Activated T-helper 1 cell treated with anti-CD3 and anti-CD28 coated beads, Interleukin-12 subunit alpha, Interleukin-12 subunit beta, Interleukin-2, Interleukin-4 antibody, amounts not matched to agents 30 ng/mL and 10 ng/mL and 1 ng/mL, durations not matched to agents 14 hours and 24 hours and 36 hours (primary cell): ENCODE data around the gene LUZP1. TPM values are rescaled to one million over a fixed set of nuclear protein-coding genes. Genes with fewer than 3 reads are reported as not detected.

ENCODE experiments used
- DNase-seq: peaks from one replicate; pipeline ENCODE4 v3.0.0; 2021; ENCODE audit warnings: low spot score
- H3K27ac Mint-ChIP-seq: one replicate; pipeline ENCODE4 v1.8.0; 2021; ENCODE audit warnings: mild to moderate bottlenecking, mixed read lengths
- H3K27me3 Mint-ChIP-seq: one replicate; pipeline ENCODE4 v1.8.0; 2022; ENCODE audit warnings: mild to moderate bottlenecking, moderate library complexity, mixed read lengths; ENCODE audit not compliant: insufficient read depth
- H3K36me3 Mint-ChIP-seq: one replicate; pipeline ENCODE4 v1.8.0; 2021; ENCODE audit warnings: low read depth, mixed read lengths
- H3K4me1 Mint-ChIP-seq: one replicate; pipeline ENCODE4 v1.8.0; 2021; ENCODE audit warnings: low read depth, mixed read lengths
- H3K4me3 Mint-ChIP-seq: one replicate; pipeline ENCODE4 v1.8.0; 2021; ENCODE audit warnings: mild to moderate bottlenecking, moderate library complexity, mixed read lengths
- H3K9me3 Mint-ChIP-seq: one replicate; pipeline ENCODE4 v1.8.0; 2021; ENCODE audit warnings: mixed read lengths
- intact Hi-C: fragments of 100-400 bp; cut with micrococcal nuclease; formaldehyde crosslinking; loops from one replicate; pipeline ENCODE4 v1.15.1; 2024
- total RNA-seq: library from RNA; stranded (reverse); gene quantifications from 2 replicates; pipeline ENCODE4 v1.2.3, GENCODE V29; 2022

Gene LUZP1
- total RNA-seq, 1 donor from 2014 or later, result 27.7 TPM

- Mint-ChIP-seq H3K4me3 (no peak overlapping the region), H3K36me3 (peaks cover 7% of the 10 kb centered on the region), H3K9me3 (no peaks in the 10 kb centered on the region), H3K27me3 (no peaks in the 10 kb centered on the region), H3K27ac (no peak overlapping the region), H3K4me1 (peaks cover 79% of the 10 kb centered on the region)
- no peak for DNase-seq
- intact Hi-C loops, result loop anchor here (10.0 kb wide), 2 partner anchors 248 to 408 kb away; partner anchors contain the start of gene ZNF436
Measured at GRCh38 chr1:23116216-23116836, 52.3 kb downstream of the LUZP1 start.

GRCh38 chr1:23114424-23115079, 54.1 kb downstream of the LUZP1 start:
- H3K4me3 Mint-ChIP-seq, result no peak overlapping the region
- intact Hi-C loops, result loop anchor here (1.0 to 10.0 kb wide), 3 partner anchors 11 to 410 kb away; partner anchors contain the start of gene ZNF436
- H3K4me1 Mint-ChIP-seq, result peaks cover 81% of the 10 kb centered on the region
- no peaks in the 10 kb centered on the region for H3K27me3 Mint-ChIP-seq
- no peak for DNase-seq
- H3K9me3 Mint-ChIP-seq, result no peaks in the 10 kb centered on the region
- H3K36me3 Mint-ChIP-seq, result peaks cover 9% of the 10 kb centered on the region
- peak overlapping the region; percentile 21 for H3K27ac Mint-ChIP-seq

- peak overlapping the region; percentile 70 for H3K27ac Mint-ChIP-seq
- intact Hi-C loops, result loop anchor here (10.0 kb wide), 2 partner anchors 253 to 413 kb away; partner anchors contain the start of gene ZNF436
- H3K27me3 Mint-ChIP-seq, result no peaks in the 10 kb centered on the region
- no peaks in the 10 kb centered on the region for H3K9me3 Mint-ChIP-seq
- H3K4me3 Mint-ChIP-seq, result peak overlapping the region; percentile 53
- H3K36me3 Mint-ChIP-seq, result peaks cover 22% of the 10 kb centered on the region
- DNase-seq, result no peak
- peaks cover 74% of the 10 kb centered on the region for H3K4me1 Mint-ChIP-seq
Measured at GRCh38 chr1:23111600-23112535, 56.8 kb downstream of the LUZP1 start.

GRCh38 chr1:23110391-23110790, 58.3 kb downstream of the LUZP1 start:
- Mint-ChIP-seq H3K4me3 (peak overlapping the region; percentile 62), H3K36me3 (peaks cover 25% of the 10 kb centered on the region), H3K4me1 (peaks cover 66% of the 10 kb centered on the region), H3K27me3 (no peaks in the 10 kb centered on the region), H3K27ac (peak overlapping the region; percentile 70), H3K9me3 (no peaks in the 10 kb centered on the region)
- DNase-seq, result no peak
- intact Hi-C loops, result loop anchor here (1.0 to 10.0 kb wide), 3 partner anchors 9 to 414 kb away; partner anchors contain the start of gene ZNF436

GRCh38 chr1:23108918-23109533, 59.6 kb downstream of the LUZP1 start:
- H3K36me3 Mint-ChIP-seq, result peaks cover 27% of the 10 kb centered on the region
- no peak overlapping the region for H3K4me3 Mint-ChIP-seq
- no peaks in the 10 kb centered on the region for H3K27me3 Mint-ChIP-seq
- no peak for DNase-seq
- intact Hi-C loops, result no loop called here
- no peaks in the 10 kb centered on the region for H3K9me3 Mint-ChIP-seq
- H3K27ac Mint-ChIP-seq, result peak overlapping the region; percentile 25
- H3K4me1 Mint-ChIP-seq, result peaks cover 53% of the 10 kb centered on the region

- H3K27me3 Mint-ChIP-seq, result no peaks in the 10 kb centered on the region
- peak; percentile 28 for DNase-seq
- no peaks in the 10 kb centered on the region for H3K9me3 Mint-ChIP-seq
- H3K4me3 Mint-ChIP-seq, result peak overlapping the region; percentile 79
- peaks cover 48% of the 10 kb centered on the region for H3K4me1 Mint-ChIP-seq
- intact Hi-C loops, result loop anchor here (1.0 to 2.0 kb wide), 4 partner anchors 11 to 84 kb away; partner anchors contain the start of genes KDM1A and LUZP1
- peaks cover 15% of the 10 kb centered on the region for H3K36me3 Mint-ChIP-seq
- H3K27ac Mint-ChIP-seq, result peak overlapping the region; percentile 93
Measured at GRCh38 chr1:23103001-23103889, 65.4 kb downstream of the LUZP1 start.

GRCh38 chr1:23102289-23102688, 66.4 kb downstream of the LUZP1 start:
- H3K4me3 Mint-ChIP-seq, result no peak overlapping the region

GRCh38 chr1:23101887-23102286, 66.8 kb downstream of the LUZP1 start:
- no peaks in the 10 kb centered on the region for H3K9me3 Mint-ChIP-seq
- H3K4me1 Mint-ChIP-seq, result peaks cover 49% of the 10 kb centered on the region
- H3K27ac Mint-ChIP-seq, result peak overlapping the region; percentile 4
- H3K36me3 Mint-ChIP-seq, result peaks cover 8% of the 10 kb centered on the region
- intact Hi-C loops, result loop anchor here (2.0 kb wide), 2 partner anchors 17 to 83 kb away; partner anchors contain the start of gene KDM1A
- H3K27me3 Mint-ChIP-seq, result no peaks in the 10 kb centered on the region
- H3K4me3 Mint-ChIP-seq, result no peak overlapping the region
- DNase-seq, result no peak

More at GRCh38 chr1:23102289-23102688, 66.4 kb downstream of the LUZP1 start:
- H3K36me3 Mint-ChIP-seq, result peaks cover 10% of the 10 kb centered on the region
- H3K9me3 Mint-ChIP-seq, result no peaks in the 10 kb centered on the region
- H3K27ac Mint-ChIP-seq, result no peak overlapping the region
- H3K27me3 Mint-ChIP-seq, result no peaks in the 10 kb centered on the region
- H3K4me1 Mint-ChIP-seq, result peaks cover 49% of the 10 kb centered on the region
- intact Hi-C loops, result loop anchor here (2.0 kb wide), 1 partner anchor 83 kb away; the partner anchor contains the start of gene KDM1A
- DNase-seq, result no peak

- H3K4me3 Mint-ChIP-seq, result no peak overlapping the region
- H3K36me3 Mint-ChIP-seq, result peaks cover 5% of the 10 kb centered on the region
- DNase-seq, result no peak
- no peaks in the 10 kb centered on the region for H3K27me3 Mint-ChIP-seq
- peaks cover 49% of the 10 kb centered on the region for H3K4me1 Mint-ChIP-seq
- intact Hi-C loops, result loop anchor here (2.0 kb wide), 1 partner anchor 18 kb away; no protein-coding TSS in a partner anchor
- H3K27ac Mint-ChIP-seq, result peak overlapping the region; percentile 4
- no peaks in the 10 kb centered on the region for H3K9me3 Mint-ChIP-seq
Measured at GRCh38 chr1:23101101-23101827, 67.4 kb downstream of the LUZP1 start.

GRCh38 chr1:23100074-23100748, 68.4 kb downstream of the LUZP1 start:
- peak overlapping the region; percentile 79 for H3K27ac Mint-ChIP-seq
- peaks cover 5% of the 10 kb centered on the region for H3K36me3 Mint-ChIP-seq
- intact Hi-C loops, result loop anchor here (2.0 kb wide), 1 partner anchor 19 kb away; no protein-coding TSS in a partner anchor
- no peaks in the 10 kb centered on the region for H3K9me3 Mint-ChIP-seq
- DNase-seq, result peak; percentile 47
- no peaks in the 10 kb centered on the region for H3K27me3 Mint-ChIP-seq
- peak overlapping the region; percentile 38 for H3K4me3 Mint-ChIP-seq
- peaks cover 49% of the 10 kb centered on the region for H3K4me1 Mint-ChIP-seq
